MCF 10A (cell line): ENCODE data around the gene SNX1. TPM values are rescaled to one million over a fixed set of nuclear protein-coding genes. Genes with fewer than 3 reads are reported as not detected.

Experiments used
- BruUV-seq: library from RNA; stranded (reverse); fragments of 400-500 nt; replicated peaks from 2 replicates; lab custom pipeline; 2021; lab: Mats Ljungman, UMichigan
- CTCF ChIA-PET: fragments of 300-600 bp; sonication (Branson Sonifier 250); formaldehyde crosslinking; extraction: SDS; loops from one replicate; lab custom pipeline; 2021; ENCODE audit warnings: antibody characterized with exemption, inconsistent platforms; lab: Yijun Ruan, JAX
- POLR2A ChIA-PET: fragments of 300-600, 350-650 bp; sonication (Branson Sonifier 250); formaldehyde crosslinking; extraction: SDS; loops from one replicate; lab custom pipeline; 2020; ENCODE audit warnings: antibody characterized with exemption, inconsistent platforms; lab: Yijun Ruan, JAX
- DNase-seq: peaks from one replicate; pipeline ENCODE4 v3.0.0-alpha.2; 2018; ENCODE audit not compliant: unreplicated experiment
- H3K27ac Mint-ChIP-seq: one replicate; pipeline ENCODE4 v1.8.0; 2022; ENCODE audit warnings: mild to moderate bottlenecking, low read depth, mixed read lengths; ENCODE audit not compliant: unreplicated experiment
- H3K27me3 Mint-ChIP-seq: one replicate; pipeline ENCODE4 v1.8.0; 2022; ENCODE audit warnings: mixed read lengths; ENCODE audit not compliant: insufficient read depth, unreplicated experiment
- H3K36me3 Mint-ChIP-seq: one replicate; pipeline ENCODE4 v1.8.0; 2022; ENCODE audit warnings: mild to moderate bottlenecking, moderate library complexity, mixed read lengths; ENCODE audit not compliant: insufficient read depth, unreplicated experiment
- H3K4me1 Mint-ChIP-seq: one replicate; pipeline ENCODE4 v1.8.0; 2022; ENCODE audit warnings: mixed read lengths; ENCODE audit not compliant: insufficient read depth, unreplicated experiment
- H3K4me3 Mint-ChIP-seq: one replicate; pipeline ENCODE4 v1.8.0; 2022; ENCODE audit warnings: mild to moderate bottlenecking, moderate library complexity, mixed read lengths; ENCODE audit not compliant: unreplicated experiment
- H3K9me3 Mint-ChIP-seq: one replicate; pipeline ENCODE4 v1.8.0; 2022; ENCODE audit warnings: mixed read lengths; ENCODE audit not compliant: unreplicated experiment
- intact Hi-C: fragments of 100-400 bp; cut with micrococcal nuclease; formaldehyde crosslinking; loops from 2 replicates; pipeline ENCODE4 v1.14.1; 2022
- total RNA-seq: library from RNA; stranded (reverse); gene quantifications from 2 replicates; pipeline ENCODE4 v1.2.3, GENCODE V29; 2022
- TF ChIP-seq, protein P1 (sequence below): fragments of 200-600 bp; IDR thresholded peaks from one replicate; pipeline ENCODE4 v1.8.0; 2022; ENCODE audit warnings: antibody characterized with exemption, mild to moderate bottlenecking; ENCODE audit not compliant: unreplicated experiment

Gene SNX1
- total RNA-seq, 1 experiment from 2014 or later = 70.2 TPM

DNA sequence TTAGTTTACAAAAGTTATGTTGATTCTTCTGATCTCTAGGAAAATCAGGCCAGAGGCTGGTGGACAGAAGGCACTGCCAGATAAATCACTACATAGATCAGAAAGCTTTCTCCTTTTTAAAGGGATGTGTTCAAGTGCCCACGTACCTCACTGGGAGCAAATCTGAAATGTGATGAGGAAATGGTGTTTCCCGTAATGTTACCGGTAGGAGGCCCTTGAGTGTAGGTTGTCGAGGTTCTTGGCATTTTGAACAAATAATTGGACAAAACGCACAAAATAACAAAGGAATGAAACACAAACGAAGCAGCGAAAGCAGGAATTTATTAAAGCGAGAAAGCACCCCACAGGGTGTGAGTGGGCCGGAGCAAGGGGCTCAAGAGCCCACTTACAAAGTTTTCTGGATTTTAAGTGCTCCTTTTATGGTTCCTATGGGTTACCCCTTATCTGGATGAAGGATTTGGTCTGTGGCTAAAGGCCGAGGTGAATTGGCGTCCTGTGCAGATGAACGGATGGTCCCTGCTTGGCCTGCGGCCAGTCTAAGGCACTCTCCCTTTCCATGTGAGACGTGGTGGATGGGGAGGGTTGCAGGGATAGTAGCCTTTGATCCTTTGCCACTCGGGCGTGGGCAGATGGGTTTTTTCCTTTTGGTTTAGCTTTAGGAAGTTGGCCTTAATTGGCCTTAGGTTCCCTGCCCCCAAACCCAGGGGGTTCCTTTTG lies 1.0 kb downstream of the SNX1 start:
- Mint-ChIP-seq H3K9me3 (no peaks in the 10 kb centered on the region), H3K4me3 (peak overlapping the region; percentile 92), H3K4me1 (peaks cover 20% of the 10 kb centered on the region), H3K27me3 (no peaks in the 10 kb centered on the region), H3K36me3 (peaks cover 23% of the 10 kb centered on the region), H3K27ac (peak overlapping the region; percentile 98)
- POLR2A ChIA-PET = interaction anchor here (0.6 to 4.9 kb wide), 13 partner anchors 8 to 1722 kb away, joined by 3 to 64 read pairs (median 5); partner anchors contain the start of gene PPIB
- CTCF ChIA-PET = interaction anchor here (0.9 to 2.3 kb wide), 2 partner anchors 14 to 57 kb away, joined by 5 to 12 read pairs; no protein-coding TSS in a partner anchor
- TF ChIP-seq, protein P1, sequence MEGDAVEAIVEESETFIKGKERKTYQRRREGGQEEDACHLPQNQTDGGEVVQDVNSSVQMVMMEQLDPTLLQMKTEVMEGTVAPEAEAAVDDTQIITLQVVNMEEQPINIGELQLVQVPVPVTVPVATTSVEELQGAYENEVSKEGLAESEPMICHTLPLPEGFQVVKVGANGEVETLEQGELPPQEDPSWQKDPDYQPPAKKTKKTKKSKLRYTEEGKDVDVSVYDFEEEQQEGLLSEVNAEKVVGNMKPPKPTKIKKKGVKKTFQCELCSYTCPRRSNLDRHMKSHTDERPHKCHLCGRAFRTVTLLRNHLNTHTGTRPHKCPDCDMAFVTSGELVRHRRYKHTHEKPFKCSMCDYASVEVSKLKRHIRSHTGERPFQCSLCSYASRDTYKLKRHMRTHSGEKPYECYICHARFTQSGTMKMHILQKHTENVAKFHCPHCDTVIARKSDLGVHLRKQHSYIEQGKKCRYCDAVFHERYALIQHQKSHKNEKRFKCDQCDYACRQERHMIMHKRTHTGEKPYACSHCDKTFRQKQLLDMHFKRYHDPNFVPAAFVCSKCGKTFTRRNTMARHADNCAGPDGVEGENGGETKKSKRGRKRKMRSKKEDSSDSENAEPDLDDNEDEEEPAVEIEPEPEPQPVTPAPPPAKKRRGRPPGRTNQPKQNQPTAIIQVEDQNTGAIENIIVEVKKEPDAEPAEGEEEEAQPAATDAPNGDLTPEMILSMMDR = peak; percentile 8
- peak; percentile 37 for DNase-seq
- intact Hi-C loops = no loop called here
- BruUV-seq = no TSS peak

DNA sequence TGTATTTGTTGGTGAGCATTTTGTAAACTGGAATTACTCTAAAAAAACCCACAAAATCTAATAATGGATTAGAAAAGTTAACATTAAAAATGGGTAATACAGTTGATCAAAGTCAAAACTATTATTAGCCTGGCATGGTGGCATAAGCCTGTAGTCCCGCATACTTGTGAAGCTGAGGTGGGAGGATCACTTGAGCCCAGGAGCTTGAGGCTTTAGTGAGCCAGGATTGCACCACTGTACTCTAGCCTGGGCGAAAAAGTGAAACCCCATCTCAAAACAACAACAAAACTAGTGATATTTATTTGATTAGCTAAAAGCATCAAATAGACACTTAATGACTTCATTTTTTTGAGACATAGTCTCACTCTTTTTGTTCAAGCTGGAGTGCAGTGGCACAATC lies 3.6 kb downstream of the SNX1 start:
- intact Hi-C loops = no loop called here
- CTCF ChIA-PET = interaction anchor here (0.5 to 2.3 kb wide), 3 partner anchors 30 to 533 kb away, joined by 3 to 12 read pairs (median 3); no protein-coding TSS in a partner anchor

DNA sequence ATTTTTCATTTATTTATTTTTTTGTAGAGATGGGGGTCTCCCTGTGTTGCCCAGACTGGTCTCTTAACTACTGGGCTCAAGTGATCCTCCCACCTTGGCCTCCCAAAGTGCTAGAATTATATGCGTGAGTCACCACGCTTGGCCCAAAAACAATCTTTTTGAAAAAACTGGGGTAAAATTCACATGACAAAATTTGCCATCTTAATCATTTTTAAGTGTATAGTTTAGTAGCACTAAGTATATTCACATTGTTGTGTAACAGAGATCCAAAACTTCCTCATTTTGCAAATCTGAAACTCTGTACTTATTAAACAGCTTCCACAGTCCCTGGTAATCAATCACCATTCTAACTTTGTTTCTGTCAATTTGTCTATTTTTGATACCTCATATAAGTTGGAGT lies 5.2 kb downstream of the SNX1 start:
- Mint-ChIP-seq H3K4me1 (peaks cover 15% of the 10 kb centered on the region), H3K9me3 (no peaks in the 10 kb centered on the region), H3K27me3 (no peaks in the 10 kb centered on the region), H3K4me3 (no peak overlapping the region), H3K36me3 (peaks cover 14% of the 10 kb centered on the region), H3K27ac (no peak overlapping the region)
- intact Hi-C loops = no loop called here
- ChIA-PET CTCF (no interaction called here), POLR2A (interaction anchor here (1.2 kb wide), 1 partner anchor 91 kb away, joined by 3 read pairs; no protein-coding TSS in a partner anchor)
- no TSS peak for BruUV-seq
- DNase-seq = no peak
- TF ChIP-seq, protein P1 = no peak

More for the DNA sequence above, 3.6 kb downstream of the SNX1 start:
- TF ChIP-seq, protein P1 = no peak
- POLR2A ChIA-PET = no interaction called here
- Mint-ChIP-seq H3K36me3 (peaks cover 18% of the 10 kb centered on the region), H3K9me3 (no peaks in the 10 kb centered on the region), H3K27me3 (no peaks in the 10 kb centered on the region), H3K4me1 (peaks cover 9% of the 10 kb centered on the region), H3K4me3 (no peak overlapping the region), H3K27ac (no peak overlapping the region)
- no TSS peak for BruUV-seq
- no peak for DNase-seq

DNA sequence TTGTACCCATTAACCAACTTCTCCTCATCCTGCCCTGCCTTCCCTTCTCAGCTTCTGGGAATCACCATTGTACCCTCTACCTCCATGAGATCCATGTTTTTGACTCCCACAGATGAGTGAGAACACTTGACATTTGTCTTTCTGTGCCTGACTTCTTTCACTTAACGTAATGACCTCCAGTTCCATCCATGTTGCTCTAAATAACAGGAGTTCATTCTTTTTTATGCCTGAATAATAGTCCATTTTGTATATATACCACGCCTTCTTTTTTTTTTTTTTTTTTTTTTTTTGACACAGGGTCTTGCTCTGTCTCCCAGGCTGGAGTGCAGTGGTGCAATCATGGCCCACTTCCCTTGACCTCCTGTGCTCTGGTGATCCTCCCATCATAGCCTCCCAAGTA lies 6.7 kb downstream of the SNX1 start:
- ChIA-PET CTCF (no interaction called here), POLR2A (interaction anchor here (0.7 to 0.9 kb wide), 2 partner anchors 8 to 1027 kb away, joined by 3 read pairs; no protein-coding TSS in a partner anchor)
- DNase-seq = no peak
- TF ChIP-seq, protein P1 = no peak
- Mint-ChIP-seq H3K9me3 (no peaks in the 10 kb centered on the region), H3K27ac (no peak overlapping the region), H3K4me1 (peaks cover 13% of the 10 kb centered on the region), H3K36me3 (peaks cover 12% of the 10 kb centered on the region), H3K27me3 (no peaks in the 10 kb centered on the region), H3K4me3 (no peak overlapping the region)
- intact Hi-C loops = no loop called here
- no TSS peak for BruUV-seq
